ENCODE results near the gene FXYD5.

FXYD5 gene, protein sequence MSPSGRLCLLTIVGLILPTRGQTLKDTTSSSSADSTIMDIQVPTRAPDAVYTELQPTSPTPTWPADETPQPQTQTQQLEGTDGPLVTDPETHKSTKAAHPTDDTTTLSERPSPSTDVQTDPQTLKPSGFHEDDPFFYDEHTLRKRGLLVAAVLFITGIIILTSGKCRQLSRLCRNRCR

DNA sequence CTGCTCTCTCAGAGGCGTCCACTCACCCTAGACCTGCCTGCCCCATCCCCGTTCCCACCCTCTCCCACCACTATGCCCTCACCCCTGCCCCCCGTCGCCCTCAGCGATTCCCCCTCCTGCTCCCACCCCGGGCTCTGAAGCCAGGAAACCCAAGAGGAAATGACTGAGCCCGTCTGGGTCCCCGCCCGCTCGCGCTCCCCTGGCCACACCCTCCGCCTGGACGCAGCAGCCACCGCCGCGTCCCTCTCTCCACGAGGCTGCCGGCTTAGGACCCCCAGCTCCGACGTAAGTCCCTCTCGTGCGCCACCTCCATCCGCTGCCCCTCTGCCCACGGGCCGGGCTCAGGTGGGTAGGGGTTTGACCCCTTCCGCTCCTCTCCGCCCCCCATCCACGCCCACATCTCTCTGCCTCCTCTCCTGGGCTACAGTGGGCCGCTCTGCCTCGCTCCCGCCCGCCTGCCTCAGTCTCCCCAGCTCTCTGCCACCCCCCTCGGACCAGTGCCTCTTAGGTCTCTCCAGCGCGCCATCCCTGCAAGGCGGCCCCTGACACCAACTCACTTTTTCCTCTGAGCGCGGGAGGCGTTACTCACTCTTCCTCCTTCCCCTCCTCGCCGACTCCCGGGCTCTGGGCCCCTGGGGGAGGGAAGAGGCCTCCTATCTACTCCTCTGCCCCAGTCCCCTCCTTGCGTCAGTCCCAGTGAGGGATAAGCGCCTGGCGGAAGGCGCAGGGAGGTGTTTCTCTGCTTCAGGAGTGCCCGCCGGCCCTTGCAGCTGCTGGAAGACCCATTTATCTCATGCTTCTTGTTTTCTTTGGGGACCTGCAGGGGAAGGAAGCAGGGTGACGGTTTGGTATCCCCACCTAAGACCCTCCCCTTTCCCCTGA is at the start of gene FXYD5:
TSS of gene FXYD5 (plus strand) at position 211 of the 882 bp plus-strand sequence. CDS start 816 bp downstream, outside the sequence.
- DNase-seq (ENCODE audit: low spot score) = peak; percentile 80

DNA sequence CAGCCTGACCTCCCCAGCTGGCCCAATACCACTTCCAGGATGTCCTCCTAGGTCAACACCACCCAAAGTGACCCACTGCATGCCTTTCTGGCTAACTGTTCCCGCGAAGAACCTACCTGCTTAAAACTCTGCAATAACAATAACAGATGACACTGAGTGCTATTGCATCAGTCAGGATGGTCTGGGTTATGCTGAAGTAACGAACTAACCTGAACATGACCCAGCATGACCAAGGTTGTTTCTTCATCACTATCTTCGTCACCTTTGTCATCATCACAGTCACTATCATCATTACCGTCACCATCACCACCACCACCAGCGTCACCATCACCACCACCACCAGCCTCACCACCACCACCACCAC is 49.5 kb upstream of the FXYD5 start:
- no peak for DNase-seq (ENCODE audit: low spot score)
- TF ChIP-seq, protein P1, sequence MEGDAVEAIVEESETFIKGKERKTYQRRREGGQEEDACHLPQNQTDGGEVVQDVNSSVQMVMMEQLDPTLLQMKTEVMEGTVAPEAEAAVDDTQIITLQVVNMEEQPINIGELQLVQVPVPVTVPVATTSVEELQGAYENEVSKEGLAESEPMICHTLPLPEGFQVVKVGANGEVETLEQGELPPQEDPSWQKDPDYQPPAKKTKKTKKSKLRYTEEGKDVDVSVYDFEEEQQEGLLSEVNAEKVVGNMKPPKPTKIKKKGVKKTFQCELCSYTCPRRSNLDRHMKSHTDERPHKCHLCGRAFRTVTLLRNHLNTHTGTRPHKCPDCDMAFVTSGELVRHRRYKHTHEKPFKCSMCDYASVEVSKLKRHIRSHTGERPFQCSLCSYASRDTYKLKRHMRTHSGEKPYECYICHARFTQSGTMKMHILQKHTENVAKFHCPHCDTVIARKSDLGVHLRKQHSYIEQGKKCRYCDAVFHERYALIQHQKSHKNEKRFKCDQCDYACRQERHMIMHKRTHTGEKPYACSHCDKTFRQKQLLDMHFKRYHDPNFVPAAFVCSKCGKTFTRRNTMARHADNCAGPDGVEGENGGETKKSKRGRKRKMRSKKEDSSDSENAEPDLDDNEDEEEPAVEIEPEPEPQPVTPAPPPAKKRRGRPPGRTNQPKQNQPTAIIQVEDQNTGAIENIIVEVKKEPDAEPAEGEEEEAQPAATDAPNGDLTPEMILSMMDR (IDR thresholded peaks at IDR 0.05; ENCODE audit: extremely low read depth, missing control alignments) = no peak

More for the DNA sequence above, at the start of gene FXYD5:
- TF ChIP-seq, protein P1 (IDR thresholded peaks at IDR 0.05; ENCODE audit: extremely low read depth, missing control alignments) = no peak

DNA sequence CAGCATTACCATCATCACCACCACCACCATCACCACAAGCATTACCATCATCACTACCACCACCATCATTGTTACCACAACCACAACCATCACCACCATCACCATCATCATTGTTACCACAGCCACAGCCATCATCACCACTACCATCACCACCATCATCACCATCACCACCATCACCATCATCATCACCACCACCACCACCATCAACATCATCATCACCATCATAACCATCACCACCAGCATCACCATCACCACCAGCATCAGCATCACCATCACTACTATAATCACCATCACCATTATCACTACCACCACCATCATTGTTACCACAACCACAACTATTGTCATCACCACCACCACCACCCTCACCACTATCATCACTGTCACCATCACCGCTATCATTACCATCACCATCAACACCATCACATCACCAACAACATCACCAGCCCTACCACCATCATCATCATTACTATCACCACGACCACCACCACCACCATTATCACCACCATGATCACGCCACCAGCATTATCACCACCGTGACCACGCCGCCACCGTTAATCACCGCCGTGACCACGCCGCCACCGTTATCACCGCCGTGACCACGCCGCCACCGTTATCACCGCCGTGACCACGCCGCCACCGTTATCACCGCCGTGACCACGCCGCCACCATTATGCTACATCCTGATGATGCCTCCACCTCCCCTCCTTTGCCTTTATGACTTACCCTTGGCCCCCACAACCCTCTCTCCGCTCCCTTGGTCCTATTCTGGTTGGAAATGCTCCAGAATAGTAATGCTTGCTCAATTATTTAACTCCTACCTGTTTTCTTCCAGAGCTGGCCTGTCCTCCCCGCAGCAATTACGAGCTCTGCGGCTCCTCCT is 48.9 kb upstream of the FXYD5 start:
- TF ChIP-seq, protein P1 (IDR thresholded peaks at IDR 0.05; ENCODE audit: extremely low read depth, missing control alignments) = no peak
- no peak for DNase-seq (ENCODE audit: low spot score)

DNA sequence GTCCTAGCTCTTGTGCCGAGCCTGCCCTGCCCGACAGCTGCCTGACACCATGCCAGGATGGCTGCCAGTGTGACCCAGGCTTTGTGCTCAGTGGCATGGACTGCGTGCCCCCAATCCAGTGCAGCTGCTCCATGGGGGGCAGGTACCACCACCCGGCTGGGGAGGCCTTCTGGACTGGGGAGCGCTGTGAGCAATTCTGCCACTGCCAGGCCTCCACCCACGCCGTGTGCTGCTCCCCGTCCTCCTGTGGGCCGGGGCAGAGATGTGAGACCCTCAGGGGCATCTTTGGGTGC is 48.3 kb upstream of the FXYD5 start:
- TF ChIP-seq, protein P1 (IDR thresholded peaks at IDR 0.05; ENCODE audit: extremely low read depth, missing control alignments) = no peak
- DNase-seq (ENCODE audit: low spot score) = no peak

DNA sequence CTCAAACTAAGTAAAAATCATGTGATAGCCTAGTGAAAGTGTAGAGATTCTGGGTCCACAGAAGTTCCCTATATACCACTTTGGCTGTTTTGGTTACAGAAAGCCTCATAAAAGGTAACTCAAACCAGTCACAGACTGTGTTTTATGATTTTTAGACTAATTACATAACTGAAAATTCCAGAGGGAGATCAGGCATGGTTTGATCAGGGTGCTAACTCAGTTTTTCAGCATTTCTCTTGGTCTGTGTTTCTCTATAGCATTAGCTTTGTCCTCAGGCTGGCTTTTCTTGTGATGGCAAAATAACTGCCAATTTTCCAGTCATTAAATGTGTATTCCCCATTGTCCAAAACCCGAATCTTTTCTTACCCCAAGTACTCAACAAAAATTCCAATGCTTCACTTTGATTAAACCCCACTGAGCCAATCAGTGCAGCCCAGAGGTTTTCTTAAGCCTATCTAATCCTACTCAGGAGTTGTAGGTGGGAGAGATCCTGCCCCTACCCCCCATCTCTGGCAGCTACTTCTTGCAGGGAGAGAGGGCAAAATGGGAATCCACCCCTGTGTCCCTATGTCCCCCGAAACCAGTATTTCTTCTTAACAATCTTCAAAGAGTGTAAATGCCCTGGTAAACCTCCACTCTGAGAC is 47.5 kb upstream of the FXYD5 start:
- TF ChIP-seq, protein P1 (IDR thresholded peaks at IDR 0.05; ENCODE audit: extremely low read depth, missing control alignments) = no peak
- DNase-seq (ENCODE audit: low spot score) = no peak

DNA sequence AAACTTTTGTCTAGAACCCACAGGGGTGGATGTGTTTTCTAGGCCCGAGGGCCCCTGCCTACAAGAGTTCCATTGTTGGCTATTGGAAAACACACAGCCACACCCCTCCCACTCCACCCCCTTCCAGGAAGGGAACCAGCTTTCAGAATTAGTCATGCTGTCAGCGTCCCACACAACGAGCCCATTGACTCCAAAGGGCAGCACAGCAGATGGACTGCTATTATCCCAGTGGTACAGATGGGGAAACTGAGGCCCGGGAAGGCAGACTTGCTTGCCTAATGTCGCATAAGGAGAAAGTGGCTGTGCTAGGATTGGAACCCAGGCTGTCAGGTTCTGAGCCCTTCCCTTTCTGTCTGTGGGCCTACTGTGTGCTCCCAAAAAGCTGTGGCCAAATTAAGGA is 47.0 kb upstream of the FXYD5 start:
- DNase-seq (ENCODE audit: low spot score) = no peak
- TF ChIP-seq, protein P1 (IDR thresholded peaks at IDR 0.05; ENCODE audit: extremely low read depth, missing control alignments) = no peak
